OCI-LY1 (cell line): Measurements from ENCODE around the gene C16orf54.

ENCODE experiments used
- EZH2 ChIP-seq: fragments of 200-600 bp; sonication (generic), shearing (Covaris generic); IDR thresholded peaks from 2 replicates; pipeline ENCODE4 v1.8.0; 2017; ENCODE audit warnings: borderline replicate concordance, mixed run types, mild to moderate bottlenecking, antibody characterized with exemption, low read length, moderate library complexity, mixed read lengths
- TF ChIP-seq, protein P1 (sequence below): fragments of 200-600 bp; sonication (generic), shearing (Covaris generic); IDR thresholded peaks from 2 replicates; pipeline ENCODE4 v1.5.1; 2017; ENCODE audit warnings: mild to moderate bottlenecking, antibody characterized with exemption, low read length, moderate library complexity, mixed read lengths

DNA sequence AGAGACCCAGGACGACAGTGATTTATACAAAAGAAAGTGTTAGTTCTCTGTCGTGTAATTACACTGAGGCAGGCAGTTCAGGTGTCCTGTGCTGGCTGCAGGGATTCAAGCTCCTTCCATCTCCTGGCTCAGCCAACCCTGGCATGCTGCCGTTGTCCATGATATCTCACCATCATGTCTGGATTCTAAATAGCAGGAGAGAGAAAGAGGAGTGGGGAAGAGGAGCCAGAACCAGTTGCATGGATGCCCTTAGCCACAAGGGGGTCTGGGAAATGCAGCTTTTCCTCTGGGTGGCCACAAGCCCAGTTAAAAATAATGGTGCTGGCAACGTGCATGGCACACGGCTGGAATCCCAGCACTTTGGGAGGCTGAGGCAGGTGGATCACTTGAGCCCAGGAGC is 9.7 kb downstream of the C16orf54 start:
- TF ChIP-seq, protein P1, sequence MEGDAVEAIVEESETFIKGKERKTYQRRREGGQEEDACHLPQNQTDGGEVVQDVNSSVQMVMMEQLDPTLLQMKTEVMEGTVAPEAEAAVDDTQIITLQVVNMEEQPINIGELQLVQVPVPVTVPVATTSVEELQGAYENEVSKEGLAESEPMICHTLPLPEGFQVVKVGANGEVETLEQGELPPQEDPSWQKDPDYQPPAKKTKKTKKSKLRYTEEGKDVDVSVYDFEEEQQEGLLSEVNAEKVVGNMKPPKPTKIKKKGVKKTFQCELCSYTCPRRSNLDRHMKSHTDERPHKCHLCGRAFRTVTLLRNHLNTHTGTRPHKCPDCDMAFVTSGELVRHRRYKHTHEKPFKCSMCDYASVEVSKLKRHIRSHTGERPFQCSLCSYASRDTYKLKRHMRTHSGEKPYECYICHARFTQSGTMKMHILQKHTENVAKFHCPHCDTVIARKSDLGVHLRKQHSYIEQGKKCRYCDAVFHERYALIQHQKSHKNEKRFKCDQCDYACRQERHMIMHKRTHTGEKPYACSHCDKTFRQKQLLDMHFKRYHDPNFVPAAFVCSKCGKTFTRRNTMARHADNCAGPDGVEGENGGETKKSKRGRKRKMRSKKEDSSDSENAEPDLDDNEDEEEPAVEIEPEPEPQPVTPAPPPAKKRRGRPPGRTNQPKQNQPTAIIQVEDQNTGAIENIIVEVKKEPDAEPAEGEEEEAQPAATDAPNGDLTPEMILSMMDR = peak; percentile 15; the same call in 1 of the 2 replicates
- no peak for TF ChIP-seq EZH2
